Measurements from ENCODE around the gene MSMP. TPM values are rescaled to one million over a fixed set of nuclear protein-coding genes. Genes with fewer than 3 reads are reported as not detected.

MSMP gene
- total RNA-seq, 2 donors from 2014 or later, result 2.1 TPM; not detected in 1

DNA sequence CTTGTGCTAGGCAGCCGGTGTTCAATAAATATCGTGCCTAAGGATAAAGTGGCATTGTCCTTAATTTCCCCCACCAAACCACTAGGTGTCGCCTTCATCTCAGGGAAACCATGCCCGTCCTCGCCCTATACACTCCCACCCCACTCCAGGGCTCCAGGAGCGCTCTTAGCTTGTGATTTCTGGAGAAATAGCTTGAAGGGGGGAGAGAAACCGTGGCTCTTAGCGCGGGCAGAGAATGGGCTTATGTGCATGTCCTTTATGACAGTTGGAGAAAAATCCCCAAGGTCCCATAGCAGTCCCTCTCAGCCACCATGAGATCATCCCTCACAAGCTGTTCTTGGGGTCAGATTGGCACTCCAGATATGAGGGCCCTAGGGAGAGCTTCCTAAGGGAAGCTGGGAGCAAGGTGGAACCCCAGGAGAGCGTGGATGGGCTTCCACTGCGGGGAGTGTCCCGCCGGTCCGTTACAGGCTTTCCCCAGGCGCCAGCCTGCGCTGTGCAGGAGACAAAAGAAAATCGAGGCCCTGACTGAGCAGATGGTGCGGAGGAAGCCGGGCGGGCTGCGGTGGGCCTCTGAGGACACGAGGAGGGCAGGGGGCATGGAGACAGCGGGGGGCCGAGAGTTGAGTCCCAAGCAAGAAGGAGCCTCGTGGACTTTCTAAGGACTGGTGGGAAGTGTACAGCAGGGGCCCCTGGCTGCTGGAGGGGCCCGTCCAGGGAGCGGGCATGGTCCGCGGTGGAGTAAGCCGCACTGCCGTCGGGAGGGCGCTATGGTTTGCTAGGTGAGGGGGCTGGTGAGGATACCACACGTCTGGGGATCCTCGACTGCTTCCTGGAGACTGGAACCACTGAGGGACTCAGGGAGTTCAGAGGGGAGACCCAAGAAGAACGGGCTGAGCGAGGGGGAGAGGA is 36.6 kb upstream of the MSMP start:
- Histone ChIP-seq H3K36me3 (no peaks in the 10 kb centered on the region), H3K27me3 (no peaks in the 10 kb centered on the region), H3K4me1 (no peaks in the 10 kb centered on the region), H3K27ac (no peak overlapping the region), H3K4me3 (no peak overlapping the region), H3K9ac (ENCODE audit: low read depth in 2 of 2, low read length in 2 of 2) (peak overlapping the region; percentile 26 to 33), H3K9me3 (no peaks in the 10 kb centered on the region)
- TF ChIP-seq CTCF (IDR thresholded peaks at IDR 0.05), result peak; percentile 72
- intact Hi-C loops (cut with DNase I), result loop anchor here (5.0 kb wide), 2 partner anchors 87 to 102 kb away; no protein-coding TSS in a partner anchor
- DNase-seq, result peak; percentile 76

GRCh38 chr9:35790025-35790384 is 35.9 kb upstream of the MSMP start:
- Histone ChIP-seq H3K9me3 (no peaks in the 10 kb centered on the region), H3K27ac (no peak overlapping the region), H3K27me3 (no peaks in the 10 kb centered on the region), H3K4me3 (no peak overlapping the region), H3K9ac (ENCODE audit: low read depth in 2 of 2, low read length in 2 of 2) (no peak overlapping the region), H3K4me1 (no peaks in the 10 kb centered on the region), H3K36me3 (no peaks in the 10 kb centered on the region)
- intact Hi-C loops (cut with DNase I), result loop anchor here (5.0 kb wide), 2 partner anchors 87 to 102 kb away; no protein-coding TSS in a partner anchor
- no peak for DNase-seq
- TF ChIP-seq CTCF (IDR thresholded peaks at IDR 0.05), result no peak

- no peak overlapping the region for H3K4me3 ChIP-seq
- H3K4me1 ChIP-seq, result no peaks in the 10 kb centered on the region
- intact Hi-C loops (cut with DNase I), result no loop called here
- H3K9me3 ChIP-seq, result no peaks in the 10 kb centered on the region
- no peaks in the 10 kb centered on the region for H3K36me3 ChIP-seq
- no peak for DNase-seq
- H3K9ac ChIP-seq (ENCODE audit: low read depth in 2 of 2, low read length in 2 of 2), result no peak overlapping the region
- TF ChIP-seq CTCF (IDR thresholded peaks at IDR 0.05), result no peak
- H3K27me3 ChIP-seq, result no peaks in the 10 kb centered on the region
- H3K27ac ChIP-seq, result no peak overlapping the region
These were observed 35.5 kb upstream of the MSMP start for GRCh38 chr9:35789541-35789940.

- Histone ChIP-seq H3K4me3 (no peak overlapping the region), H3K9me3 (no peaks in the 10 kb centered on the region), H3K9ac (ENCODE audit: low read depth in 2 of 2, low read length in 2 of 2) (no peak overlapping the region), H3K27me3 (no peaks in the 10 kb centered on the region), H3K36me3 (no peaks in the 10 kb centered on the region), H3K4me1 (no peaks in the 10 kb centered on the region), H3K27ac (no peak overlapping the region)
- intact Hi-C loops (cut with DNase I), result no loop called here
- DNase-seq, result no peak
- no peak for TF ChIP-seq CTCF (IDR thresholded peaks at IDR 0.05)
These were observed 29.3 kb upstream of the MSMP start for GRCh38 chr9:35783418-35783817.

GRCh38 chr9:35781066-35781465 is 27.0 kb upstream of the MSMP start:
- DNase-seq, result no peak
- no peak overlapping the region for H3K9ac ChIP-seq (ENCODE audit: low read depth in 2 of 2, low read length in 2 of 2)
- H3K9me3 ChIP-seq, result no peaks in the 10 kb centered on the region
- H3K4me1 ChIP-seq, result no peaks in the 10 kb centered on the region
- H3K4me3 ChIP-seq, result no peak overlapping the region
- H3K36me3 ChIP-seq, result no peaks in the 10 kb centered on the region
- no peak for TF ChIP-seq CTCF (IDR thresholded peaks at IDR 0.05)
- H3K27me3 ChIP-seq, result no peaks in the 10 kb centered on the region
- H3K27ac ChIP-seq, result no peak overlapping the region
- intact Hi-C loops (cut with DNase I), result no loop called here
